ENCODE results near the gene PSME1. TPM values are rescaled to one million over a fixed set of nuclear protein-coding genes. Genes with fewer than 3 reads are reported as not detected.

The PSME1 gene
- total and polyA plus RNA-seq, 2 of the 4 experiments (the other 2 are of a cell fraction): 42.8 to 106 TPM

DNA sequence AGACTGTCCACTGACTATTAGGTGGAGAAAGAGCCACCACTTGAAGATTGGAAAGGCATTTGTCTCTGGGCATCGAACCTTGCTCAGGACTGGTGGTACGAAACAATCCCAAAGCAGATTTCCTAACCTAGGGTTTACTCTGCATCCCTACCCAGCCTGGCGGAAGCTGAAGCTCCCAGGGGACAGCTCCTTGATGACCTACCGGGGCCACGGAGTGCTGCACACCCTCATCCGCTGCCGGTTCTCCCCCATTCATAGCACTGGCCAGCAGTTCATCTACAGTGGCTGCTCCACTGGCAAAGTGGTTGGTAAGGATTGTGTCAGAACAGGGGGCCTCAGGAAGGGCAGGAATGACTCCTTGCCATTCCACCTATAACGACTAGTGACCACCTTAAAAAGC lies 14.8 kb upstream of the PSME1 start:
- Histone ChIP-seq H3K36me3 (ENCODE audit: control insufficient read depth, insufficient read depth, low read length) (peaks cover 35% of the 10 kb centered on the region), H3K27ac (ENCODE audit: insufficient read depth, low read length) (no peak overlapping the region), H3K79me1 (ENCODE audit: low read depth in 1 of 2, low read length in 2 of 2) (peaks cover 3 to 5% of the 10 kb centered on the region in 2 experiments; a peak in 1 of 4 replicates), H2BK20ac (ENCODE audit: low read depth, low read length) (no peak overlapping the region), H4K8ac (ENCODE audit: low read depth in 2 of 2, low read length in 2 of 2) (no peak overlapping the region), H4K5ac (ENCODE audit: low read depth, low read length) (no peak overlapping the region), H3K27me3 (ENCODE audit: control insufficient read depth, insufficient read depth, low read length) (no peaks in the 10 kb centered on the region), H3K56ac (ENCODE audit: extremely low read depth, insufficient read depth, low read length) (no peak overlapping the region), H3K4ac (ENCODE audit: low read depth, low read length) (no peak overlapping the region), H2AK9ac (replicated peaks; ENCODE audit: low read depth, low read length, poor library complexity) (no peak overlapping the region), H2AFZ (replicated peaks; ENCODE audit: low read length, poor library complexity) (no peak overlapping the region), H3K18ac (ENCODE audit: low read depth, low read length) (no peak overlapping the region), H4K20me1 (ENCODE audit: insufficient read depth, low read length) (no peaks in the 10 kb centered on the region), H2BK5ac (ENCODE audit: low read depth, low read length, poor library complexity, severe bottlenecking) (no peak overlapping the region), H3K23ac (ENCODE audit: low read depth, low read length) (no peak overlapping the region), H4K91ac (ENCODE audit: insufficient read depth, low read depth, low read length) (no peak overlapping the region), H2BK120ac (ENCODE audit: low read depth, low read length) (no peak overlapping the region), H3K4me1 (ENCODE audit: control insufficient read depth, insufficient read depth, low read length) (no peaks in the 10 kb centered on the region), H3K4me2 (ENCODE audit: low read depth, low read length) (no peak overlapping the region), H3K9me3 (ENCODE audit: control insufficient read depth, insufficient read depth, low read length) (no peaks in the 10 kb centered on the region), H2BK15ac (ENCODE audit: low read depth, low read length) (no peak overlapping the region), H3K9me1 (ENCODE audit: insufficient read depth, low read length) (0 out of 2 replicates have a peak, but pooled peaks cover 4% of the 10 kb centered on the region), H2AK5ac (ENCODE audit: low read depth, low read length) (no peak overlapping the region), H3K4me3 (ENCODE audit: insufficient read depth, low read depth, low read length) (no peak overlapping the region), H3K14ac (replicated peaks; ENCODE audit: low read depth, low read length) (no peak overlapping the region), H3K9ac (ENCODE audit: low read depth, low read length) (no peak overlapping the region)
- dilution Hi-C loops (cut with HindIII; ENCODE audit: low sequenced_read_pairs, unreplicated experiment): no loop called here
- POLR2A ChIA-PET (ENCODE audit: unreplicated experiment): no interaction called here
- TF ChIP-seq CEBPB (IDR thresholded peaks at IDR 0.05; ENCODE audit: low read depth, low read length): no peak
- TF ChIP-seq, protein P1, sequence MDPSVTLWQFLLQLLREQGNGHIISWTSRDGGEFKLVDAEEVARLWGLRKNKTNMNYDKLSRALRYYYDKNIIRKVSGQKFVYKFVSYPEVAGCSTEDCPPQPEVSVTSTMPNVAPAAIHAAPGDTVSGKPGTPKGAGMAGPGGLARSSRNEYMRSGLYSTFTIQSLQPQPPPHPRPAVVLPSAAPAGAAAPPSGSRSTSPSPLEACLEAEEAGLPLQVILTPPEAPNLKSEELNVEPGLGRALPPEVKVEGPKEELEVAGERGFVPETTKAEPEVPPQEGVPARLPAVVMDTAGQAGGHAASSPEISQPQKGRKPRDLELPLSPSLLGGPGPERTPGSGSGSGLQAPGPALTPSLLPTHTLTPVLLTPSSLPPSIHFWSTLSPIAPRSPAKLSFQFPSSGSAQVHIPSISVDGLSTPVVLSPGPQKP (IDR thresholded peaks at IDR 0.05; ENCODE audit: borderline replicate concordance, low read depth, low read length): no peak
- no peak for TF ChIP-seq SMC3 (IDR thresholded peaks at IDR 0.05; ENCODE audit: low read depth, low read length)
- no peak for TF ChIP-seq RFX5 (IDR thresholded peaks at IDR 0.05; ENCODE audit: low read depth, low read length)
- no peak for TF ChIP-seq BHLHE40 (IDR thresholded peaks at IDR 0.05; ENCODE audit: low read depth, low read length)
- no peak for TF ChIP-seq MXI1 (IDR thresholded peaks at IDR 0.05; ENCODE audit: borderline replicate concordance, low read depth, low read length)
- TF ChIP-seq FOS (IDR thresholded peaks at IDR 0.05; ENCODE audit: low read depth, low read length): no peak
- no peak for TF ChIP-seq RCOR1 (IDR thresholded peaks at IDR 0.05; ENCODE audit: insufficient replicate concordance, low read length)
- no peak for TF ChIP-seq MAFK (IDR thresholded peaks at IDR 0.05; ENCODE audit: low read depth, low read length)
- DNase-seq (no peak), ATAC-seq (ENCODE audit: low read depth) (no peak)
- no CpG with 5 or more reads among the region's 8 CpGs for WGBS, 2 experiments (ENCODE audit: extremely low coverage in 2 of 2, insufficient read length in 1 of 2)
- CTCF ChIA-PET: no interaction called here
- intact Hi-C loops (cut with micrococcal nuclease): no loop called here
- in situ Hi-C loops (cut with MboI; ENCODE audit: low sequenced_read_pairs): no loop called here
- BruUV-seq (replicated peaks): no TSS peak

All from IMR-90 (cell line).